Measurements from ENCODE around the gene SMOC1.

GRCh38 chr14:69921052-69921451 is 41.8 kb downstream of the SMOC1 start:
- TF ChIP-seq POLR2A (IDR thresholded peaks at IDR 0.05) (no peak), CTCF (IDR thresholded peaks at IDR 0.05) (no peak)

All from sigmoid colon (tissue), 3 donors.